DND-41 (cell line): Measurements from ENCODE around the gene FBXO5.

ENCODE experiments used
- EZH2 ChIP-seq: IDR thresholded peaks from 3 replicates; pipeline ENCODE4 v1.6.1; 2012; ENCODE audit warnings: borderline replicate concordance, low read depth, mild to moderate bottlenecking, moderate library complexity, low read length, inconsistent platforms; ENCODE audit not compliant: severe bottlenecking
- TF ChIP-seq, protein P1 (sequence below): IDR thresholded peaks from 2 replicates; pipeline ENCODE4 v1.5.1; 2012; ENCODE audit warnings: borderline replicate concordance, low read length, moderate library complexity, mild to moderate bottlenecking; ENCODE audit not compliant: poor library complexity, severe bottlenecking; ENCODE audit errors: extremely low read depth

DNA sequence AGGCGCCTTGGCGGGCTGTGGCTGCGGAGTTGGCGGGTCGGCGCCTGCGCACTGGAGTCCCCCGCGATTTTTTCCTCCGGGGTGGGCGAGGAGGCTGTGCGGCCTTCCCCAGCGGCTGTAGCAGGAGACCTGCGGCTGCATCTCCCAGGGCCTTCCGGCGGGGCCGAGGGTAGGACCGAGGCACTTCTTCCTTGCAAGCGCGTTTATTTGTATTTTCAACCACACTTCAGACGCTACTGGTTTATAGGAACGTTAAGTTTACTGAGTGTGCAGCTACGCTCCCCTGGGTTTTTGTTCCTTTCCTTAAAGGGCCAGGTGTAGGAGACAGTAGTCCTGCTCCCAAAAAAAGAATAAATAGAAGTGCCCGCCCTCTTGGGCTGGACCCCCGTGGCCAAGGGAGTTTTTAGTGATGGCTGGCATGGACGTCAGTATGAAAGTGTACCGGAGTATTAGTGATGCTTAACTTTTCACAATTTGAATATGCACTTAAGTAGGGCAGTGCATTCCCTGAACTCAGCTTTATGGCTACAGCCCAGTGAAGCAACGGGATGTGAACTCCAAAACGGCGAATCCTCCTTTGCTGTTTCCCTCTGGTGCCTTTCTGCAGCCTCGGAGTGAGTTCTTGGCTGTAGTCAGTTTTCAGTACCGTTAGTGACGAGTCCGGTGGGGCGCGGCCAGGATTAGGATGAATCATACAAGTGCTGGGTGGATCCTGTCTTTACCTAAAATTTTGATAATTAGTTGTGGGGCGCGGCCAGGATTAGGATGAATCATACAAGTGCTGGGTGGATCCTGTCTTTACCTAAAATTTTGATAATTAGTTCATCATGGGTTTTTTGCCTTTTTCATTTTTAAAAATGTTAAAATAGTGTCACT, 1.0 kb upstream of the FBXO5 start:
- TF ChIP-seq, protein P1, sequence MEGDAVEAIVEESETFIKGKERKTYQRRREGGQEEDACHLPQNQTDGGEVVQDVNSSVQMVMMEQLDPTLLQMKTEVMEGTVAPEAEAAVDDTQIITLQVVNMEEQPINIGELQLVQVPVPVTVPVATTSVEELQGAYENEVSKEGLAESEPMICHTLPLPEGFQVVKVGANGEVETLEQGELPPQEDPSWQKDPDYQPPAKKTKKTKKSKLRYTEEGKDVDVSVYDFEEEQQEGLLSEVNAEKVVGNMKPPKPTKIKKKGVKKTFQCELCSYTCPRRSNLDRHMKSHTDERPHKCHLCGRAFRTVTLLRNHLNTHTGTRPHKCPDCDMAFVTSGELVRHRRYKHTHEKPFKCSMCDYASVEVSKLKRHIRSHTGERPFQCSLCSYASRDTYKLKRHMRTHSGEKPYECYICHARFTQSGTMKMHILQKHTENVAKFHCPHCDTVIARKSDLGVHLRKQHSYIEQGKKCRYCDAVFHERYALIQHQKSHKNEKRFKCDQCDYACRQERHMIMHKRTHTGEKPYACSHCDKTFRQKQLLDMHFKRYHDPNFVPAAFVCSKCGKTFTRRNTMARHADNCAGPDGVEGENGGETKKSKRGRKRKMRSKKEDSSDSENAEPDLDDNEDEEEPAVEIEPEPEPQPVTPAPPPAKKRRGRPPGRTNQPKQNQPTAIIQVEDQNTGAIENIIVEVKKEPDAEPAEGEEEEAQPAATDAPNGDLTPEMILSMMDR = no peak
- TF ChIP-seq EZH2 = no peak
